ENCODE data around the gene COMMD1.
"Not testable (repeated sequence)": the region's sequence is repeated elsewhere in the genome, so short reads cannot be mapped to it uniquely, and the experiment has no call there.

COMMD1 gene

DNA sequence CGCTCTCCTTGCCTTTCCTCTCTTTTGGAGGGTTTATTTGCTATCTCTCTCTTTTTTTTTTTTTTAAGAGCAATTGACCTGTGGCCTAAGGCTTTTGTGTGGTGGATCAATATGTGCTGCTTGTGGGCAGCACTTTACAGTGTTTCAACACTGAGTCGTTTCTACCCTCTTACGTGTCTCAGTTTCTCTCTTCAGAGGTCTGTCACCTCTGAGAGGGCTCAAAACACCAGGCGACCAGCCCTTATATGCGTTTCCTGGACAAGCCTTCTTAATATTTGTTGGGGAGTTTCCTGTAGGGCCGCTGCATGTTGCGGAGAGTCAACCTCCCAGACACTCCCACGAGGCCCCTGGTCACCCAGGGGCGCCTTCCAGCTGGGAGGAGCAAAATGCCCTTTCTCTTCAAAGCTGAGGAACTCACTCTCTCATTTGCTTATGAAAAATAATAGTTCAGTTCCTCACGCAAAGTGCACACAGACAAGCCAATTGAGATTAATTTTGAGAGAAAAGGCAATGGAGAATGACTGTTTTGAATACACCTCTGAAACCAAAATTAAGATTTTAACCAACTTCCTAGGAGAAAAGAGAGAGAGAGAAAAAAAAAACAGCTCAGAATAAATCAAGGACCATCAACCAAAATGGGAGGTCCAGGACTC, 194.2 kb downstream of the COMMD1 start:
- DNase-seq (ENCODE audit: insufficient read length) (peak; percentile 17), FAIRE-seq (peak; percentile 92)
- TF ChIP-seq TAF1 (IDR thresholded peaks at IDR 0.05; ENCODE audit: borderline replicate concordance, low read depth, low read length), result no peak
- 0 out of 2 replicates have a peak, but pooled peaks have one; percentile 30 for TF ChIP-seq POLR2AphosphoS5 (IDR thresholded peaks at IDR 0.05; ENCODE audit: low read depth, low read length)
- peak; percentile 46; the same call in 1 of the 2 replicates for TF ChIP-seq POLR2A (IDR thresholded peaks at IDR 0.05; ENCODE audit: low read depth, low read length)

DNA sequence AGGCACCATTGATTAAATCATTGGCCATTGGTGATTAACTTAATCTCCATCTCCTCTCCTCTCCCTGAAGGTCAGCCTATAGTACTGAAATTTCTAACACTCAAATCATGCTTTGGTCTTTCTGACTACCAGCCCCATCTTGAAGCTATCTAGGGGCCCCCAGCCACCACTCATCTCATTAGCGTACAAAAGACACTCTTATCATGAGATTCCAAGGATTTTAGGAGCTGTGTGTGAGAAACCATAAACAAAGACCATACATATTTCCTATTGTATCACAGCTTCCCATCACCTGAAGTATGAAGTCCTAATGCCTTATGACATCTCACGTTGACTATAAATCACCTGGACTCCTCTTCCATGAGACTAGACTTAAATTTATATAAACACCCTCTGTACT, 196.4 kb downstream of the COMMD1 start:
- DNase-seq (ENCODE audit: insufficient read length) (no peak), FAIRE-seq (no peak)
- no peak for TF ChIP-seq POLR2AphosphoS5 (IDR thresholded peaks at IDR 0.05; ENCODE audit: low read depth, low read length)
- TF ChIP-seq POLR2A (IDR thresholded peaks at IDR 0.05; ENCODE audit: low read depth, low read length), result no peak
- no peak for TF ChIP-seq TAF1 (IDR thresholded peaks at IDR 0.05; ENCODE audit: borderline replicate concordance, low read depth, low read length)

DNA sequence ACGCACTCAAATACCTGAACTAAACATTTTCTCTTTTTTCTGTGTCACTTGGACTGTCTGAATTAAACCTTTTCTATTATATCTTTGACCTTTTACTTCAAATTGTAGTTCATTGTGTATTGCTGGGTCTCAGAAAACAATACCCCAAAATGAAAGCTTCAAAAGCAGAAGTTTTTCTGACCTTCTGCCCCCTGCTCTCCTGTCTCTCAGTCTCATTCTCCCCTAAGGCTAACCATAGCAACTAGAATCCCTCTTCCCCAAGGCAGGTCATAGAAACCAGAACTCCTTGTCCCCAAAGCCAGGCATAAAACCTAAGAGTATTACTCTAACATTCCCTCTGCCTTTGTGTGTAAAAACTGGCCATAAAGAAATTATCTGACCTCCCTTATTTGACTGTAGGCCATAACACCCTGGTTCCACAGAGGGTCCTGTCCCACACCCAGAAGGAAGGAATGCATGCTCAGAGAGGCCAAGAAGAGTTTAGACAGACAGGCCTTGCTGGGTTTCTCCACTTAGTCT, 197.0 kb downstream of the COMMD1 start:
- FAIRE-seq (no peak), DNase-seq (ENCODE audit: insufficient read length) (no peak)
- no peak for TF ChIP-seq POLR2AphosphoS5 (IDR thresholded peaks at IDR 0.05; ENCODE audit: low read depth, low read length)
- no peak for TF ChIP-seq POLR2A (IDR thresholded peaks at IDR 0.05; ENCODE audit: low read depth, low read length)
- no peak for TF ChIP-seq TAF1 (IDR thresholded peaks at IDR 0.05; ENCODE audit: borderline replicate concordance, low read depth, low read length)

DNA sequence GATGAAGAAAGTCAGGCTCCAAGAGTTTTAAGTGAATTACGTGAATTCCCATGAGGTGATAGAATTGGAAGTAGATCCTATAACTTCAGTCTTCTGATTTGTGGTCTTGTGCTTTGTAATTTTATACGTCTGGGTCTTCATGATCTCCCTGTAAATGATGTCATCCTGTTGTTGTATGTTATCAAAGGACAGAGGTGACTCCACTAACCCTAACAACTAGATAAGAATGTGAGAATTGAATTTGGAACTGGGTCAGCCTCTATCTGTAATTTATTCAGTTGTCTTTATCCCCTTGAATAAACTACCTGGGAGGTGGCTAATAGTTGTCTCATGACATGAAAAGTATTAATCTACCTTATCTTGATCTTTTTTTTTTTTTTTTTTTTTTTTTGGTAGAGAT, 204.1 kb downstream of the COMMD1 start:
- FAIRE-seq (no peak), DNase-seq (ENCODE audit: insufficient read length) (no peak)

DNA sequence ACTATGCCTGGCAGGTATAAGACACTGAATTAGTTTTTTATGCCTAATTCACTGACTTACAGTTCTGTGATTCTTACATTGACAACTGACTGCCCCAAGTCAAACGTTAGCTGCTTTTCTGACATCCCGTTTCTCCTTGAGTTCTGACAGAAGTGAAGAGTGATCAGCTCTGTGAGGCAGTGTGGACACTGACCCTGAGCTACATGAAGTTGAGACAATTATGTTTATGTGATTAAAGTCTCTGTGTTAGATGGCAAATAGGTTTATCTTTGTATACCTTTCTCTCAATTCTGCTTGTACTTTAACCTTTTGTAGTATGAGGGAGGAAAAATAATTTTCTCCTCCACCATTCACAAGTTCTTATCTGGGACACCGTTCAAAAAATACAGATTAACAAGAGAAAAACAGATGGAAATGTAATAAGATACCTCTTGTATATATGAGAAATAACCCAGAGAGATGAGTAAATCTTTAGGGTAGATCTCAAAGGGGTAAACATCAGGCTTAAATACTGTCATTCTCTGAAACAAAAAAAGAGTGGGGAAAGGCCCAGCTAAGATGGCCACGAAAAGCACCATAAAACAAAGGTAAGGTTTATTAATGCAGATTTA, 205.0 kb downstream of the COMMD1 start:
- no peak for DNase-seq (ENCODE audit: insufficient read length)
- no peak for FAIRE-seq
- TF ChIP-seq POLR2AphosphoS5 (IDR thresholded peaks at IDR 0.05; ENCODE audit: low read depth, low read length) (no peak), POLR2A (IDR thresholded peaks at IDR 0.05; ENCODE audit: low read depth, low read length) (no peak), TAF1 (IDR thresholded peaks at IDR 0.05; ENCODE audit: borderline replicate concordance, low read depth, low read length) (no peak)

More for the DNA sequence above, 204.1 kb downstream of the COMMD1 start:
- TF ChIP-seq POLR2AphosphoS5 (IDR thresholded peaks at IDR 0.05; ENCODE audit: low read depth, low read length) (no peak), TAF1 (IDR thresholded peaks at IDR 0.05; ENCODE audit: borderline replicate concordance, low read depth, low read length) (no peak), POLR2A (IDR thresholded peaks at IDR 0.05; ENCODE audit: low read depth, low read length) (no peak)

DNA sequence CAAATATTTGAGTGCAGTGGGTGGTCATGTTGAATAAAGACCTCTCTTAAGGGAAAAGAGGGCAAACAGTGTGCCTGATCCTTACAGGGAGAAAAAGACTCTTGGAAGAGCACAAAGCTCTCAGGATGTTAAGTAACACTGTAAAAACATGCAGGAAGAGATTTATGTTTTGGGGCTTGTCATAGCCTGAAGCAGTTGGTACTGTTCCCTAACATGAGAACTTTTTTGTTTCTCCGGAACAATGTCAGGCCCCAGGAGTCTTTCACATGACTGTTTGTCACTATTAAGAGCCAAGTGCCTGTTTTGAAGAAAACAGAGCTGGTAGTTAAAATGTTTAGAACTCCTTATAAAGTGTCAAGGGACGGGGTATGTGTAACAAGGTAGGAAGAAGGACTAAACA, 206.7 kb downstream of the COMMD1 start:
- no peak for TF ChIP-seq TAF1 (IDR thresholded peaks at IDR 0.05; ENCODE audit: borderline replicate concordance, low read depth, low read length)
- TF ChIP-seq POLR2AphosphoS5 (IDR thresholded peaks at IDR 0.05; ENCODE audit: low read depth, low read length), result no peak
- TF ChIP-seq POLR2A (IDR thresholded peaks at IDR 0.05; ENCODE audit: low read depth, low read length), result no peak
- DNase-seq (ENCODE audit: insufficient read length), result no peak
- FAIRE-seq, result no peak

DNA sequence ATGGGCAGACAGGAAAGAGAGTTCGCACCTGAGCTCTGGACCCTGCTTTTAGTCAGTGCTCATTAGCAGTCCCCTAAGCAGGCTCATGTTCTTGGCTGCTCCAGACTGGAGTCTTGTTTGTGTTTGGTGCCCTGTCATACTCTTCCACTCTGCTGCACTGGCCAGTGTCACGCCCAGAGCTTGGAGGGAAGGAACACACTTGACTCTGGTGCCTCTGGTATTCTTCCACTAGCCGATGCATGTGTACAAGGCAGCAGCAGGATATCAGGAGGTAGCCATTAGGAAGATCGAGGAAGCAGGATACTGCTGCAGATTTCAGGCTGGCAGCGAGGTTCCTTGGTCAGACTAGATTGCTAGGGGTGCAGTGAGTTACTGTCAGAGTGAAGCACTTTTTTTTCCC, 209.1 kb downstream of the COMMD1 start:
- no peak for DNase-seq (ENCODE audit: insufficient read length)
- TF ChIP-seq POLR2A (IDR thresholded peaks at IDR 0.05; ENCODE audit: low read depth, low read length) (no peak), POLR2AphosphoS5 (IDR thresholded peaks at IDR 0.05; ENCODE audit: low read depth, low read length) (no peak), TAF1 (IDR thresholded peaks at IDR 0.05; ENCODE audit: borderline replicate concordance, low read depth, low read length) (no peak)
- FAIRE-seq, result no peak

DNA sequence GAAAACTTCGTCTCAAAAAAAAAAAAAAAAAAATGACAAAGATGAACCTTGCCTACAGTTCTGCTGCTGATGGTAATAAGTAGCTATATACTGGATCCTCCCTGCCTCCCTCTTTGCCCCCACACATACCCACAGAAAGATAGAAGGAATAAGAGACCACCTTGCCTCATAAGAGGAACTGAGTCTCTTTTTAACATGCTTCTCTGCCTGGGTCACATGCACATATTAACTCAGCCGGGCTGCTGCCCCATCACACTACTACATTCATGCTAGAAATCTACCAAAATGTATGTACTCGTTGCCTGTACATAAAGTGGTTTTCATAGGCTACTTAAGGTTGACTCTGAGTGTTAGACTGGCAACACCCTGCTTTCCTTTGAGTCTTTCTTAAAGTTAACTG, 211.5 kb downstream of the COMMD1 start:
- TF ChIP-seq POLR2AphosphoS5 (IDR thresholded peaks at IDR 0.05; ENCODE audit: low read depth, low read length), result no peak
- TF ChIP-seq TAF1 (IDR thresholded peaks at IDR 0.05; ENCODE audit: borderline replicate concordance, low read depth, low read length), result no peak
- TF ChIP-seq POLR2A (IDR thresholded peaks at IDR 0.05; ENCODE audit: low read depth, low read length), result no peak
- no peak for DNase-seq (ENCODE audit: insufficient read length)
- no peak for FAIRE-seq

DNA sequence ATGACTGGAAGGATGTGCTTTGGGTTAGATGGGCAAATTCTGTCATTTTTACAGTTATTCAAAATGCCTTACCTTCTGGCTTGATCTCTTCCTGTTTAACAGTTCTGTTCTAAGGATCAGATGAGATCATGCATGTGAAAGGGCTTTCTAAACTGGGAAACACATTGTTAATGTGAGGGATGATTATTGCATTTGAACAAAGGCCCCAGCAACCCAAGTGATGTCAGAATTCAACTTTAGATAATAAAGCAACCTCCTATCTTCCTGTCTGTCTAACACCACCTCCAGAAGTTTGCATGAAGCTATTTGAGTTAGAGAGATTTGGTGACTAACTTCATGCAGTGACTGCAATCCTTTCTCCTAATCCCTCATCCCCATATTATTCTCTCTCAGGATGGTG, 212.7 kb downstream of the COMMD1 start:
- FAIRE-seq (peak; percentile 9), DNase-seq (ENCODE audit: insufficient read length) (no peak)
- TF ChIP-seq POLR2A (IDR thresholded peaks at IDR 0.05; ENCODE audit: low read depth, low read length) (no peak), TAF1 (IDR thresholded peaks at IDR 0.05; ENCODE audit: borderline replicate concordance, low read depth, low read length) (no peak), POLR2AphosphoS5 (IDR thresholded peaks at IDR 0.05; ENCODE audit: low read depth, low read length) (no peak)

DNA sequence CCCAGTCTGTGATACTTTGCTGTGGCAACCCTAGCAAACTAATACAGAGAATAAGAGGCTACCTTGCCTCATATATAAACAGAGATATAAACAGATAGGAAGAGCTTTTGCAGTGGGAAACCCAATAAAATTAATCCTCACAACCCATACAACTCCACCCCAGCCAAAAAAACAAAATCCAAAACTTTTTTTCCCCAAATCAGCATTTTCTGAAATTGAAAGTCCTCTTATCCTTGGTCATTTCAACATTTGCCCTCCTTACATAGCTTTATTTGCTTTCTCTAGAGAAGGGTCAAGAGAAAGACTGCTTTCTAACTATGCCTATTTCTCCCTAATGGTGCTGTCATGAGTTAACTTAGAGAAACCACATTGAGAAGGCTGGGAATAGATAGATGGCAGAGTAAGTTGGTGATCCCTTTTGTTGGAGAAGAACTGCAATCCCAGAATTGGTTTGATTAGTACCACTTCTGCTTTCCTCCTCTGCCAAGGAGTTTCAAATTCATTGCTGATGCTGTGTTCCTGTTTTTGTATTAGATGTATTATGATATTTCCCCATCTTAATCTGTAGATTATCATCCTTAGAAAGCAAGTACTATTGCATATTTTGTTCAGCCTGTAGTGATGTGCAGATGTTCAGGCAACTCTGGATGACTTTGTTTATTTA, 214.0 kb downstream of the COMMD1 start:
- TF ChIP-seq TAF1 (IDR thresholded peaks at IDR 0.05; ENCODE audit: borderline replicate concordance, low read depth, low read length) (no peak), POLR2A (IDR thresholded peaks at IDR 0.05; ENCODE audit: low read depth, low read length) (no peak), POLR2AphosphoS5 (IDR thresholded peaks at IDR 0.05; ENCODE audit: low read depth, low read length) (no peak)
- peak; percentile 68 for FAIRE-seq
- no peak for DNase-seq (ENCODE audit: insufficient read length)

DNA sequence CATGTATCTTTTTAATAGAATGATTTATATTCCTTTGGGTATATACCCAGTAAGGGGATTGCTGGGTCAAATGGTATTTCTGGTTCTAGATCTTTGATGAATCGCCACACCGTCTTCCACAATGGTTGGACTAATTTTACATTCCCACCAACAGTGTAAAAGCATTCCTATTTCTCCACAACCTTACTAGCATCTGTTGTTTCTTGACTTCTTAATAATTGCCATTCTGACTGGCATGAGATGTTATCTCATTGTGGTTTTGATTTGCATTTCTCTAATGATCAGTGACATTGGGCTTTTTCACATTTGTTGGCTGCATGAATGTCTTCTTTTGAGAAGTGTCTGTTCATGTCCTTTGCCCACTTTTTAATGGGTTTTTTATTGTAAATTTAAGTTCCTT, 220.8 kb downstream of the COMMD1 start:
- FAIRE-seq; DNase-seq (ENCODE audit: insufficient read length): not testable (repeated sequence)

All from GM12892 (cell line).